ENCODE measurements around the gene CACNA1D. TPM values are rescaled to one million over a fixed set of nuclear protein-coding genes. Genes with fewer than 3 reads are reported as not detected.

The CACNA1D gene
- polyA plus RNA-seq, 10 donors = 1.3 to 3.1 (median 1.7) TPM

- DNase-seq = peak; percentile 49 to 64 (median 55)
These were observed 326.6 kb downstream of the CACNA1D start for GRCh38 chr3:53820756-53821580.

GRCh38 chr3:53821631-53822121, 327.3 kb downstream of the CACNA1D start:
- DNase-seq = no peak

- DNase-seq = no peak
These were observed 327.9 kb downstream of the CACNA1D start for GRCh38 chr3:53822331-53822741.

GRCh38 chr3:53823026-53823955, 328.9 kb downstream of the CACNA1D start:
- DNase-seq = no peak

- no peak for DNase-seq
These were observed 329.7 kb downstream of the CACNA1D start for GRCh38 chr3:53823956-53824657.

- DNase-seq = no peak
These were observed 330.4 kb downstream of the CACNA1D start for GRCh38 chr3:53824795-53825194.

- DNase-seq = no peak
These were observed 331.6 kb downstream of the CACNA1D start for GRCh38 chr3:53826048-53826447.

GRCh38 chr3:53828581-53828980, 334.2 kb downstream of the CACNA1D start:
- DNase-seq = no peak

- no peak for DNase-seq
These were observed 335.2 kb downstream of the CACNA1D start for GRCh38 chr3:53829605-53830004.

GRCh38 chr3:53830944-53831343, 336.5 kb downstream of the CACNA1D start:
- DNase-seq = no peak

GRCh38 chr3:53833053-53833645, 338.7 kb downstream of the CACNA1D start:
- DNase-seq = no peak

GRCh38 chr3:53833700-53834099, 339.3 kb downstream of the CACNA1D start:
- no peak for DNase-seq

GRCh38 chr3:53834429-53835095, 340.2 kb downstream of the CACNA1D start:
- DNase-seq = no peak

GRCh38 chr3:53835257-53835656, 340.8 kb downstream of the CACNA1D start:
- no peak for DNase-seq

GRCh38 chr3:53836084-53836872, 341.9 kb downstream of the CACNA1D start:
- no peak for DNase-seq

GRCh38 chr3:53837331-53837730, 342.9 kb downstream of the CACNA1D start:
- no peak for DNase-seq

- DNase-seq = no peak
These were observed 346.9 kb downstream of the CACNA1D start for GRCh38 chr3:53841296-53841695.

- no peak for DNase-seq
These were observed 348.2 kb downstream of the CACNA1D start for GRCh38 chr3:53842436-53843194.

Data from muscle of back (tissue), 11 donors.